Fibroblast of villous mesenchyme (primary cell): ENCODE measurements around the gene ZEB1. TPM values are rescaled to one million over a fixed set of nuclear protein-coding genes. Genes with fewer than 3 reads are reported as not detected.

Source experiments
- DNase-seq: peaks from one replicate; pipeline ENCODE4 v3.0.0-alpha.2; 2010; ENCODE audit warnings: low read depth
- H3K4me3 ChIP-seq: 2 replicates; pipeline ENCODE4 v1.5.1; 2011; ENCODE audit warnings: low read depth, mild to moderate bottlenecking, low read length
- total RNA-seq: library from RNA; depleted of rRNA; stranded (reverse); fragments of >200 nt; gene quantifications from 2 replicates; pipeline ENCODE4 v1.2.3, GENCODE V29; 2012
- TF ChIP-seq, protein P1 (sequence below): IDR thresholded peaks from 2 replicates; pipeline ENCODE4 v1.5.1; 2012; ENCODE audit warnings: low read depth, mild to moderate bottlenecking, low read length; ENCODE audit not compliant: insufficient read depth

Gene ZEB1
- total RNA-seq, 1 donor, result 89.8 TPM

DNA sequence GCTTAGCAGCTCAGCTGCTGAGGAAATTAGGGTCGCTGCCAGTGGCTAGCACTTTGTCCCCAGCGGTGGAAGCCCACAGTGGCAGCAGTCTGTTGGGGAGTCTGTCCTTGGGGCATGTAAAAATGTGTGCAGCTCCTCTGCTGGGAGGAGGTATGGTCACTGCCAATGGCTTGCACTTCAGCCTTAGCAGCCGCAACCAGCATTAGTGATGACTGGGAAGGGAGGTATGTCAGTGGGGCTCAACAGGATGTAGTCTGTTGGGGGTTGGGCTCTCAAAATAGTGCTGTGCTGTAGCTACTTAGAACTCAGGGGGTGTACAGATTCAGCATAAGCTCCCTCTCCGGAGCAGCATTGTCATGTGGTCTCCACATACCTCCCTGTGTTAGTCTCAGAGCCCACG, 189.9 kb downstream of the ZEB1 start:
- DNase-seq, result no peak
- TF ChIP-seq, protein P1, sequence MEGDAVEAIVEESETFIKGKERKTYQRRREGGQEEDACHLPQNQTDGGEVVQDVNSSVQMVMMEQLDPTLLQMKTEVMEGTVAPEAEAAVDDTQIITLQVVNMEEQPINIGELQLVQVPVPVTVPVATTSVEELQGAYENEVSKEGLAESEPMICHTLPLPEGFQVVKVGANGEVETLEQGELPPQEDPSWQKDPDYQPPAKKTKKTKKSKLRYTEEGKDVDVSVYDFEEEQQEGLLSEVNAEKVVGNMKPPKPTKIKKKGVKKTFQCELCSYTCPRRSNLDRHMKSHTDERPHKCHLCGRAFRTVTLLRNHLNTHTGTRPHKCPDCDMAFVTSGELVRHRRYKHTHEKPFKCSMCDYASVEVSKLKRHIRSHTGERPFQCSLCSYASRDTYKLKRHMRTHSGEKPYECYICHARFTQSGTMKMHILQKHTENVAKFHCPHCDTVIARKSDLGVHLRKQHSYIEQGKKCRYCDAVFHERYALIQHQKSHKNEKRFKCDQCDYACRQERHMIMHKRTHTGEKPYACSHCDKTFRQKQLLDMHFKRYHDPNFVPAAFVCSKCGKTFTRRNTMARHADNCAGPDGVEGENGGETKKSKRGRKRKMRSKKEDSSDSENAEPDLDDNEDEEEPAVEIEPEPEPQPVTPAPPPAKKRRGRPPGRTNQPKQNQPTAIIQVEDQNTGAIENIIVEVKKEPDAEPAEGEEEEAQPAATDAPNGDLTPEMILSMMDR, result no peak
- H3K4me3 ChIP-seq, result no peak overlapping the region

DNA sequence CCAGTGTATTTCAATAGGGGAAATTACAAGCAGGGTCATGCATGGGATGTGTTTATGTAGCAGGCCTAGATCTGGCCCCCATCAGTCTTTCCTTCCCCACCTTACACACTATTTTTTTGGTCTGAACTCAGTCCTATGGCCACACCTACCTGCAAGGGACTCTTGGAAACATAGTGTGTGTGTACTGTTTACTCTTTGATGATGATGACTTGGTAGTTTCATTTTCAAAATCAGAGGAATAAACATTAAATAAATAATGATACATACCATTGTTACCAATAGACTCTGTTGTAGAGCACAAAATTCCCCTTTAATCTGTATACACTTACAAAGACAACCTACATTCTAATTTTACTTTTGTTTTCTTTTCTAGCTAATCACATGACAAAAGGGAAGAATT, 191.0 kb downstream of the ZEB1 start:
- no peak overlapping the region for H3K4me3 ChIP-seq
- TF ChIP-seq, protein P1, result no peak
- no peak for DNase-seq

DNA sequence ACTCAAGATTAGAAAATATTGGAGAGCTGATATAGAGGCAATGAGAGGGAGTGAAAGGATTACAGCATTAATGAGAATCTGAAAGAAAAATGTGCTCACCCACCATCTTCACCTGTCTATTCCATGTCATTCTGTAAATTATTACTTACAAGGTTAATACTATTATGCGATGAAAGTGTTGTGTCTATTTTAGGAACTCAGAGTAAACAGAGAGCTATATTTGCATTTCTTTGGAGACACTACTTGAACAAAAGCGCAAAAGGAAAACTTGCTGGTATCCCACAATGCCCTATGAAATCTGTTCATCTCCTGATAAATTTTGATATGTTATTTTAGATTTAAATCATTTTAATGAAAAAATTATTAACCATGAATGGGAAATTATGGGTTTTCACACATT, 196.1 kb downstream of the ZEB1 start:
- DNase-seq, result no peak
- no peak overlapping the region for H3K4me3 ChIP-seq
- TF ChIP-seq, protein P1, result no peak

DNA sequence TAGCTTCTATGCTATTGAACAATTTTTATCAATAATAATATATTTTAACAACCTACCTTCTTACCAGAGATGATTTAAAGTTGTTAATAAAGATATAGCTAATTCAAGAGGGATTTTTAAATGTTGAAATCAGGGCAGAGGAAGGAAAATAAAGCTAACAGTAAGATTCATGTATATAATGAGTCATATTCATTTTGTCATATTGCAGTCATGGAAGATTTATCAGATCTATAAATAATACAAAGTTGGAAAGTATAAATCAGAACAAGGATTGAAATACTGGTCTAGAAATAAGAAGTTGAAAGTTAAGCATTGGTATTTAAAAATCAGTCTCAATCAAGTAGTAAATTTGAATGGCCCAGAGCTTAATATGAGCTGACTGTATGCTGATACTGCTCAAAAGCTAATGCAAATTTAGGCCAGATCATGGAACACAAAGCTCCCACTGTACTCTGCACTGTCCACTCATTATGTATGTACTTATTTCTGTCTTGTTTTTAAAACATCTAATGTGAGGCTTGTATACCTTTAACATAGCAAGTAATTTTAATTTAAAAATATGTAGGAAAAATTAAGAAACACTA, 196.9 kb downstream of the ZEB1 start:
- TF ChIP-seq, protein P1, result no peak

DNA sequence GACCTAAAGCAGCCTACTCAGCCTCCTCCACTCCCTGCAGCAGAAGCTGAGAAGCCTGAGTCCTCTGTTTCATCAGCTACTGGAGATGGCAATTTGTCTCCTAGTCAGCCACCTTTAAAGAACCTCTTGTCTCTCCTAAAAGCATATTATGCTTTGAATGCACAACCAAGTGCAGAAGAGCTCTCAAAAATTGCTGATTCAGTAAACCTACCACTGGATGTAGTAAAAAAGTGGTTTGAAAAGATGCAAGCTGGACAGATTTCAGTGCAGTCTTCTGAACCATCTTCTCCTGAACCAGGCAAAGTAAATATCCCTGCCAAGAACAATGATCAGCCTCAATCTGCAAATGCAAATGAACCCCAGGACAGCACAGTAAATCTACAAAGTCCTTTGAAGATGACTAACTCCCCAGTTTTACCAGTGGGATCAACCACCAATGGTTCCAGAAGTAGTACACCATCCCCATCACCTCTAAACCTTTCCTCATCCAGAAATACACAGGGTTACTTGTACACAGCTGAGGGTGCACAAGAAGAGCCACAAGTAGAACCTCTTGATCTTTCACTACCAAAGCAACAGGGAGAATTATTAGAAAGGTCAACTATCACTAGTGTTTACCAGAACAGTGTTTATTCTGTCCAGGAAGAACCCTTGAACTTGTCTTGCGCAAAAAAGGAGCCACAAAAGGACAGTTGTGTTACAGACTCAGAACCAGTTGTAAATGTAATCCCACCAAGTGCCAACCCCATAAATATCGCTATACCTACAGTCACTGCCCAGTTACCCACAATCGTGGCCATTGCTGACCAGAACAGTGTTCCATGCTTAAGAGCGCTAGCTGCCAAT, 202.2 kb downstream of the ZEB1 start:
- no peak overlapping the region for H3K4me3 ChIP-seq
- TF ChIP-seq, protein P1, result no peak
- no peak for DNase-seq

More for the DNA sequence above, 196.9 kb downstream of the ZEB1 start:
- H3K4me3 ChIP-seq, result no peak overlapping the region
- DNase-seq, result no peak

DNA sequence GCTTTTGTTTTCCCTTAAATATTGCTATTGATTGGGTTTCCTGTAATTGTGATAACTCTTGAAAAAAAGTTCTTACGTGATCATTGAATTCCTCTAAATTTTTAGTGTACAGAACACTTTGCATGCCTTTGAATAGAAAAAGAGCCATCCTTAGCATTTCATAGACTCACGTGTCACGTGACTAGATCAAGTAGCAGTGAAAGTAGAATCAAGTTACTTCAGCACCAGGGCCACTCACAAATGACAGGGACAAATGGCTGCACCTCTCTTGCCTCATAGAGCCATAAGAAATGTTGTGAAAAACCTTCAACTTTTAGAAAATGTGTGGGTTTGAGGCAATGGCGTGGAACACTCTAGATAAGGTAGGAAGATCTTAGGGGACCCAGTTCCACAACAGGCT, 203.8 kb downstream of the ZEB1 start:
- no peak for DNase-seq
- H3K4me3 ChIP-seq, result no peak overlapping the region
- TF ChIP-seq, protein P1, result no peak
